ENCODE results near the gene BTN1A1.

DNA sequence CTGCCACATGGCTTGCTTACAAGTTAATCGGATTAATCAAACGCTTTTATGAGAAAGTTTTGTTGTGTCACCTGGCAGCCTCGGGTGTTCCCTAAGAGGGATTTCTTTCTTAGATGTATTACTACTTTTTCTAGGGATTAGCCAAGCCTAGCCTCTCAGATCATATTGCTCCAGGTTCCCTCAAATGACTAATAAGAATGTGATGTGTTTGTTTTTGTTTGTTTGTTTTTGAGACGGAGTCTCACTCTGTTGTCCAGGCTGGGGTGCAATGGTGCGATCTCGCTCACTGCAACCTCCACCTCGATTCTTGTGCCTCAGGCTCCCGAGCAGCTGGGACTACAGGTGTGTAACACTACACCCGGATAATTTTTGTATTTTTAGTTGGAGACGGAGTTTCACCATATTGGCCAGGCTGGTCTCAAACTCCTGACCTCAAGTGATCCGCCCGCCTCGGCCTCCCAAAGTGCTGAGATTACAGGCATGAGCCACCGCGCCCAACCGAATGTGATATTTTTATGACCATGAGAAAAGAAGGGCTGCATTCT lies 39.0 kb downstream of the BTN1A1 start:
- TF ChIP-seq, protein P1, sequence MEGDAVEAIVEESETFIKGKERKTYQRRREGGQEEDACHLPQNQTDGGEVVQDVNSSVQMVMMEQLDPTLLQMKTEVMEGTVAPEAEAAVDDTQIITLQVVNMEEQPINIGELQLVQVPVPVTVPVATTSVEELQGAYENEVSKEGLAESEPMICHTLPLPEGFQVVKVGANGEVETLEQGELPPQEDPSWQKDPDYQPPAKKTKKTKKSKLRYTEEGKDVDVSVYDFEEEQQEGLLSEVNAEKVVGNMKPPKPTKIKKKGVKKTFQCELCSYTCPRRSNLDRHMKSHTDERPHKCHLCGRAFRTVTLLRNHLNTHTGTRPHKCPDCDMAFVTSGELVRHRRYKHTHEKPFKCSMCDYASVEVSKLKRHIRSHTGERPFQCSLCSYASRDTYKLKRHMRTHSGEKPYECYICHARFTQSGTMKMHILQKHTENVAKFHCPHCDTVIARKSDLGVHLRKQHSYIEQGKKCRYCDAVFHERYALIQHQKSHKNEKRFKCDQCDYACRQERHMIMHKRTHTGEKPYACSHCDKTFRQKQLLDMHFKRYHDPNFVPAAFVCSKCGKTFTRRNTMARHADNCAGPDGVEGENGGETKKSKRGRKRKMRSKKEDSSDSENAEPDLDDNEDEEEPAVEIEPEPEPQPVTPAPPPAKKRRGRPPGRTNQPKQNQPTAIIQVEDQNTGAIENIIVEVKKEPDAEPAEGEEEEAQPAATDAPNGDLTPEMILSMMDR (IDR thresholded peaks at IDR 0.05; ENCODE audit: insufficient read depth, low read length, poor library complexity, severe bottlenecking), result no peak
- TF ChIP-seq EZH2phosphoT487 (conservative IDR thresholded peaks at IDR 0.05; ENCODE audit: low read length), result no peak
